Measurements from ENCODE around the gene SEPTIN8.

- TF ChIP-seq CTCF (IDR thresholded peaks at IDR 0.05; ENCODE audit: insufficient read depth, low read depth, low read length) (no peak), EZH2 (IDR thresholded peaks at IDR 0.05; ENCODE audit: insufficient read depth, low read length) (no peak)
These were observed 3.5 kb upstream of the SEPTIN8 start for GRCh38 chr5:132780577-132780976.
